HFFc6 (cell line): Measurements from ENCODE around the gene RNF111. TPM values are rescaled to one million over a fixed set of nuclear protein-coding genes. Genes with fewer than 3 reads are reported as not detected.

Experiments used
- DNase-seq: peaks from one replicate; pipeline ENCODE4 v3.0.0-alpha.2; 2018
- H3K27ac Mint-ChIP-seq: 2 replicates; pipeline ENCODE4 v1.8.0; 2020; ENCODE audit warnings: mild to moderate bottlenecking, mixed read lengths
- H3K27me3 Mint-ChIP-seq: 2 replicates; pipeline ENCODE4 v1.8.0; 2021; ENCODE audit warnings: mild to moderate bottlenecking, moderate library complexity, mixed read lengths; ENCODE audit not compliant: insufficient read depth
- H3K36me3 Mint-ChIP-seq: 2 replicates; pipeline ENCODE4 v1.8.0; 2021; ENCODE audit warnings: low read depth, mixed read lengths
- H3K4me1 Mint-ChIP-seq: 2 replicates; pipeline ENCODE4 v1.8.0; 2020; ENCODE audit warnings: low read depth, mixed read lengths
- H3K4me3 Mint-ChIP-seq: 2 replicates; pipeline ENCODE4 v1.8.0; 2020; ENCODE audit warnings: mild to moderate bottlenecking, moderate library complexity, mixed read lengths
- H3K9me3 Mint-ChIP-seq: 2 replicates; pipeline ENCODE4 v1.8.0; 2020; ENCODE audit warnings: mild to moderate bottlenecking, mixed read lengths
- CTCF ChIP-seq: fragments of 200-600 bp; sonication (generic); IDR thresholded peaks from 2 replicates; pipeline ENCODE4 v1.5.0; 2021; ENCODE audit warnings: antibody characterized with exemption, mild to moderate bottlenecking
- total RNA-seq, 6 experiments: library from RNA; stranded (reverse); fragmentation: NEBNext Ultra II Directional; extraction: Animal tissue kit (Norgen Biotek cat#: 25700); gene quantifications; 2 replicates in 1 of 6; 3 replicates in 5 of 6; pipeline ENCODE4 v1.2.3, GENCODE V29; 2021

Gene RNF111
- total RNA-seq, 6 experiments from 2014 or later = 29.1 to 32.7 (median 32.4) TPM

- no peak for DNase-seq
- H3K27me3 Mint-ChIP-seq = peaks cover 8% of the 10 kb centered on the region; the same call in 1 of the 2 replicates
- no peak overlapping the region for H3K4me3 Mint-ChIP-seq
- H3K27ac Mint-ChIP-seq = no peak overlapping the region
- H3K4me1 Mint-ChIP-seq = no peaks in the 10 kb centered on the region
- peaks cover 70% of the 10 kb centered on the region for H3K36me3 Mint-ChIP-seq
- no peak for TF ChIP-seq CTCF
- peaks cover 35% of the 10 kb centered on the region for H3K9me3 Mint-ChIP-seq
Observed at GRCh38 chr15:59131969-59132562, 144.6 kb downstream of the RNF111 start.

- Mint-ChIP-seq H3K27ac (no peak overlapping the region), H3K36me3 (peaks cover 51% of the 10 kb centered on the region), H3K4me1 (no peaks in the 10 kb centered on the region), H3K4me3 (no peak overlapping the region), H3K27me3 (peaks cover 1% of the 10 kb centered on the region; the same call in 1 of the 2 replicates), H3K9me3 (peaks cover 19% of the 10 kb centered on the region)
- TF ChIP-seq CTCF = no peak
- no peak for DNase-seq
Observed at GRCh38 chr15:59133929-59134427, 146.5 kb downstream of the RNF111 start.

- H3K4me3 Mint-ChIP-seq = no peak overlapping the region
- no peaks in the 10 kb centered on the region for H3K9me3 Mint-ChIP-seq
- H3K27me3 Mint-ChIP-seq = no peaks in the 10 kb centered on the region; the same call in 1 of the 2 replicates
- no peak for DNase-seq
- H3K36me3 Mint-ChIP-seq = peaks cover 21% of the 10 kb centered on the region
- H3K4me1 Mint-ChIP-seq = no peaks in the 10 kb centered on the region
- no peak for TF ChIP-seq CTCF
- no peak overlapping the region for H3K27ac Mint-ChIP-seq
Observed at GRCh38 chr15:59137566-59137965, 150.1 kb downstream of the RNF111 start.

- H3K27me3 Mint-ChIP-seq = no peaks in the 10 kb centered on the region
- peak; percentile 26 for DNase-seq
- no peaks in the 10 kb centered on the region for H3K4me1 Mint-ChIP-seq
- no peak overlapping the region for H3K27ac Mint-ChIP-seq
- H3K9me3 Mint-ChIP-seq = no peaks in the 10 kb centered on the region
- peak; percentile 80 for TF ChIP-seq CTCF
- no peak overlapping the region for H3K4me3 Mint-ChIP-seq
- peaks cover 17% of the 10 kb centered on the region for H3K36me3 Mint-ChIP-seq
Observed at GRCh38 chr15:59138243-59138642, 150.8 kb downstream of the RNF111 start.

GRCh38 chr15:59140422-59141226, 153.2 kb downstream of the RNF111 start:
- no peak overlapping the region for H3K4me3 Mint-ChIP-seq
- no peak for TF ChIP-seq CTCF
- DNase-seq = no peak
- H3K9me3 Mint-ChIP-seq = no peaks in the 10 kb centered on the region
- H3K27ac Mint-ChIP-seq = peak overlapping the region; percentile 29; the same call in 1 of the 2 replicates
- no peaks in the 10 kb centered on the region for H3K4me1 Mint-ChIP-seq
- H3K27me3 Mint-ChIP-seq = no peaks in the 10 kb centered on the region
- peaks cover 8% of the 10 kb centered on the region for H3K36me3 Mint-ChIP-seq
